ENCODE data around the gene WDR59.

WDR59 gene

DNA sequence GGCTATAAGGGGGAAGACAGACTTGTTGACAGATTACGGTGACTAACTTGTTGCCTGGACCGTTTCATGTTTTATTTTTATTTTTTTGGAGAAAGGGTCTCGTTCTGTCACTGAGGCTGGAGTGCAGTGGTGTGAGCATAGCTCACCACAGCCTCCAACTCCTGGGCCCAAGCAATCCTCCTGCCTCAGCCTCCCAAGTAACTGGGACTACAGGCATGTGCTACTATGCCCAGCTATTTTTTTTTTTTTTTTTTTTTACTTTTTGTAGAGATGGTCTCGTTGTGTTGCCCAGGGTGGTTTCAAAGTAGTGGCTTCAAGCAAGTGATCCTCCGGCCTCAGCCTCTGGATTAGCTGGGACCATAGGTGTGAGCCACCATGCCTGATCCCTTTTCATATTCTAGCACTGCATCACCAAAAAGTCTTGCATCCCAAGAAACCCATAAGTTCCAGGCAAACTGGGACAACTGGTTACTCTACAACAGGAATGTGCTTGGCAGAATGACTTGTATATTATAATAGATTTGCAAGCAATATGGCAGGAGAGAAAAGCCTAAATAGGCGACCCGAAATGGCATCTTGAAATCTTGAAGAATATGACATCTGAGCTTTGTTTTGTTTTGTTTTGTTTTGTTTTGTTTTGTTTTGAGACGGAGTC, 2.2 kb upstream of the WDR59 start:
- TF ChIP-seq TAF1 (IDR thresholded peaks at IDR 0.05; ENCODE audit: low read depth, low read length), result no peak
- no peak for TF ChIP-seq POLR2AphosphoS5 (IDR thresholded peaks at IDR 0.05; ENCODE audit: low read depth, low read length)
- no peak for TF ChIP-seq SPI1 (IDR thresholded peaks at IDR 0.05; ENCODE audit: low read depth, low read length)
- TF ChIP-seq PAX5 (IDR thresholded peaks at IDR 0.05; ENCODE audit: insufficient read depth, low read length, severe bottlenecking), result no peak
- TF ChIP-seq POU2F2 (IDR thresholded peaks at IDR 0.05; ENCODE audit: low read depth, low read length), result no peak
- TF ChIP-seq POLR2A (IDR thresholded peaks at IDR 0.05; ENCODE audit: low read depth, low read length), result no peak
- no peak for DNase-seq (ENCODE audit: insufficient read length, low spot score)
- FAIRE-seq, result no peak

DNA sequence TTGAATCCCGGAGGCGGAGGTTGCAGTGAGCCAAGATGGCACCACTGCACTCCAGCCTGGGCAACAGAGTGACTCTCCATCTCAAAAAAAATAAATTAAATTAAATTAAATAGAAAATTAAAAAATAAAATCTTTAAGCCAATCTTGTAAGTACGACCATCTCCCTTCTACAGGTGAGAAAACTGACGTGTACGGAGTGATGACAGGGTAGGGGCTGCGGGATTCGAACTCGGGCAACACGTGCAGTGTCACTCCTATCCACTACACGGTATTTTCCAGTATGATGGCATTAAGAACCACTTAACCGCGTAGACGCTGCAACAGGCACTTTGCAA, 762 bp downstream of the WDR59 start:
- FAIRE-seq (no peak), DNase-seq (ENCODE audit: insufficient read length, low spot score) (no peak)
- no peak for TF ChIP-seq PAX5 (IDR thresholded peaks at IDR 0.05; ENCODE audit: insufficient read depth, low read length, severe bottlenecking)
- no peak for TF ChIP-seq SPI1 (IDR thresholded peaks at IDR 0.05; ENCODE audit: low read depth, low read length)
- TF ChIP-seq POLR2AphosphoS5 (IDR thresholded peaks at IDR 0.05; ENCODE audit: low read depth, low read length), result no peak
- no peak for TF ChIP-seq POLR2A (IDR thresholded peaks at IDR 0.05; ENCODE audit: low read depth, low read length)
- TF ChIP-seq TAF1 (IDR thresholded peaks at IDR 0.05; ENCODE audit: low read depth, low read length), result no peak
- TF ChIP-seq POU2F2 (IDR thresholded peaks at IDR 0.05; ENCODE audit: low read depth, low read length), result no peak

DNA sequence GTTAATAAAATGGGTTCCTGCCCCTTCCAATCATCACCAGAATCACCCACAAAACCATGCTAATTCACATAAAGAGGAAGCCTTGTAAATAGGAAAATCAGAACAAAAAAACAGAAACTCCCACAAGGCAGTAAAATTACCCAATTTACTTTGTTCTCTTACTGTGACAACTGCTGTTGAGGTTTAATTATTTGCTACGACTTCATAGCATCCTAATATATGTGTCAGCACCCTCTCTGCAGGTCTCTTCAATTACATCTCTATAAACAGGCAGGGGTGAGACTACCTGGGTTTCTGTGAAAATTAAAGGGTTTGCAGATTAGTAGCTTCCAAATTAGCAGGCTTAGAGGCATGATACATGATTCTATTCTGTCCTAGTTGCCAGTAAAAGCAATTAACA, 2.7 kb downstream of the WDR59 start:
- FAIRE-seq (no peak), DNase-seq (ENCODE audit: insufficient read length, low spot score) (no peak)
- TF ChIP-seq TAF1 (IDR thresholded peaks at IDR 0.05; ENCODE audit: low read depth, low read length), result no peak
- TF ChIP-seq POLR2A (IDR thresholded peaks at IDR 0.05; ENCODE audit: low read depth, low read length), result no peak
- no peak for TF ChIP-seq PAX5 (IDR thresholded peaks at IDR 0.05; ENCODE audit: insufficient read depth, low read length, severe bottlenecking)
- TF ChIP-seq POLR2AphosphoS5 (IDR thresholded peaks at IDR 0.05; ENCODE audit: low read depth, low read length), result no peak
- TF ChIP-seq SPI1 (IDR thresholded peaks at IDR 0.05; ENCODE audit: low read depth, low read length), result no peak
- TF ChIP-seq POU2F2 (IDR thresholded peaks at IDR 0.05; ENCODE audit: low read depth, low read length), result no peak

DNA sequence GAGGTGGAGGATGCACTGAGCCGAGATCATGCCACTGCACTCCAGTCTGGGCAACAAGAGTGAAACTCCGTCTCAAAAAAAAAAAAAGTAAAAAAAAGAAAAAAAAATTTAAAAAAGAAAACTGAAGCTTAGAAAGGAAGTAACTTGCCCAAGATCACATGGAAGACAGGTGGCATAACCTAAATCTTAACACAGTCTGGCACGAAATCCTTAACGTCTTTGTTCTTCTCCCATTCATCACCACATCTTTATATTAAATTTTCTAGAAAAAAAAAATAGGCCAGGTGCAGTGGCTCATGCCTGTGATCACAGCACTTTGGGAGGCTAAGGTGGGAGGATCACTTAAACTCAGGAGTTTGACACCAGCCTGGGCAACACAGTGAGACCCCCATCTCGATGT, 9.3 kb downstream of the WDR59 start:
- no peak for FAIRE-seq
- TF ChIP-seq POLR2A (IDR thresholded peaks at IDR 0.05; ENCODE audit: low read depth, low read length) (no peak), POU2F2 (IDR thresholded peaks at IDR 0.05; ENCODE audit: low read depth, low read length) (no peak), TAF1 (IDR thresholded peaks at IDR 0.05; ENCODE audit: low read depth, low read length) (no peak), PAX5 (IDR thresholded peaks at IDR 0.05; ENCODE audit: insufficient read depth, low read length, severe bottlenecking) (no peak), POLR2AphosphoS5 (IDR thresholded peaks at IDR 0.05; ENCODE audit: low read depth, low read length) (no peak), SPI1 (IDR thresholded peaks at IDR 0.05; ENCODE audit: low read depth, low read length) (no peak)
- DNase-seq (ENCODE audit: insufficient read length, low spot score), result no peak

DNA sequence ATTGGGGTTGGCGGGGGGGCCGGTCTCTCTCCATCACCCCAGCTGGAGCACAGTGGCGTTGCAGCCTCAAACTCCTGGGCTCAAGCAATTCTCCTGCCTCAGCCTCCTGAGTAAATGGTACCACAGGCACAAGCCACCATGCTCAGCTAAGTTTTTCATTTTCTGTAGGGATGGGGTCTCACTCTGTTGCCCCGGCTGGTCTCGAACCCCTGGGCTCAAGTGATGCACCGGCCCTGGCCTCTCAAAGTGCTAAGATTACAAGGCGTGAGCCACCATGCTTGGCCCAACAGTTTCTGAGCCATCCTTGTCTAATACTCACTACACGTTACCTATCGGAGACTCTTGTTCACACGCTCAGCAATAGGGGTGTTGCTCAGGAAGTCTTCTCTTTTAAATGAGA, 11.6 kb downstream of the WDR59 start:
- FAIRE-seq (no peak), DNase-seq (ENCODE audit: insufficient read length, low spot score) (no peak)
- TF ChIP-seq POU2F2 (IDR thresholded peaks at IDR 0.05; ENCODE audit: low read depth, low read length), result no peak
- no peak for TF ChIP-seq SPI1 (IDR thresholded peaks at IDR 0.05; ENCODE audit: low read depth, low read length)
- no peak for TF ChIP-seq POLR2AphosphoS5 (IDR thresholded peaks at IDR 0.05; ENCODE audit: low read depth, low read length)
- TF ChIP-seq TAF1 (IDR thresholded peaks at IDR 0.05; ENCODE audit: low read depth, low read length), result no peak
- no peak for TF ChIP-seq POLR2A (IDR thresholded peaks at IDR 0.05; ENCODE audit: low read depth, low read length)
- TF ChIP-seq PAX5 (IDR thresholded peaks at IDR 0.05; ENCODE audit: insufficient read depth, low read length, severe bottlenecking), result no peak

DNA sequence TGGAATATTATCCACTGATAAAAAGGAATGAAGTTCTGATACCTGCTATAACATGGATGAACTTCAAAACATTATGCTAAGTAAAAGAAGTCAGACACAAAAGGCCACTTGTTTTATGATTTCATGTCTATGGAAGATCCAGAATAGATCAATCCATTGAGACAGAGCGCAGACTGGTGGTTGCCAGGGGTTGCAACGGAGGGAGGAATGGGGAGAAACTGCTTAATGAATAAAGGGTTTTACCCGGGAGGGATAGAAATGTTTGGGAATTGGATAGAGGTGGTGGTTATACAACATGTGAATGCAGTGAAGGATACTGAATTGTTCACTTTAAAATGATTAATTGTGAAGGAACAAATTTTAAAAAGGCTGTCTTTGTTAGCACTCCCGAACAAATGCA, 30.2 kb downstream of the WDR59 start:
- TF ChIP-seq POU2F2 (IDR thresholded peaks at IDR 0.05; ENCODE audit: low read depth, low read length), result no peak
- TF ChIP-seq POLR2A (IDR thresholded peaks at IDR 0.05; ENCODE audit: low read depth, low read length), result no peak
- no peak for TF ChIP-seq TAF1 (IDR thresholded peaks at IDR 0.05; ENCODE audit: low read depth, low read length)
- no peak for TF ChIP-seq POLR2AphosphoS5 (IDR thresholded peaks at IDR 0.05; ENCODE audit: low read depth, low read length)
- no peak for TF ChIP-seq SPI1 (IDR thresholded peaks at IDR 0.05; ENCODE audit: low read depth, low read length)
- TF ChIP-seq PAX5 (IDR thresholded peaks at IDR 0.05; ENCODE audit: insufficient read depth, low read length, severe bottlenecking), result no peak
- DNase-seq (ENCODE audit: insufficient read length, low spot score) (no peak), FAIRE-seq (no peak)

DNA sequence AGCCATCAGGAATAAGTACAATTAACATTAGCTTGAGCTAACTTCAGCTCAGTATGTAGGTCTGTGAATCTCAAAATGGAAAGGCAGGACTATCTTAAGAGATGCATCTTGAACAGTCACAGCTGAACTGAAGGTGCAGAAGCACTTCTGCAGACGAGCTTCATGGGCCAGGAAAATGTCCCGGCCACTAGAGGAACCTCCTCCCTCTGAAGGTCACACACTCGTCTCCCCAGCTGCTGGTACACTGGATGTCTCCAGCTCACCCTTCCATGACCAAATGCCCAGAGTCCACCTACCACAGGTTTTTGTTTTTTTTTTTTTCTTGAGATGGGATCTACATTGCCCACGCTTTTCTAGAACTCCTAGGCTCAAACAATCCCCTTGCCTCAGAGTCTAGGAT, 33.2 kb downstream of the WDR59 start:
- FAIRE-seq, result no peak
- TF ChIP-seq POLR2A (IDR thresholded peaks at IDR 0.05; ENCODE audit: low read depth, low read length), result no peak
- TF ChIP-seq PAX5 (IDR thresholded peaks at IDR 0.05; ENCODE audit: insufficient read depth, low read length, severe bottlenecking), result no peak
- no peak for TF ChIP-seq SPI1 (IDR thresholded peaks at IDR 0.05; ENCODE audit: low read depth, low read length)

DNA sequence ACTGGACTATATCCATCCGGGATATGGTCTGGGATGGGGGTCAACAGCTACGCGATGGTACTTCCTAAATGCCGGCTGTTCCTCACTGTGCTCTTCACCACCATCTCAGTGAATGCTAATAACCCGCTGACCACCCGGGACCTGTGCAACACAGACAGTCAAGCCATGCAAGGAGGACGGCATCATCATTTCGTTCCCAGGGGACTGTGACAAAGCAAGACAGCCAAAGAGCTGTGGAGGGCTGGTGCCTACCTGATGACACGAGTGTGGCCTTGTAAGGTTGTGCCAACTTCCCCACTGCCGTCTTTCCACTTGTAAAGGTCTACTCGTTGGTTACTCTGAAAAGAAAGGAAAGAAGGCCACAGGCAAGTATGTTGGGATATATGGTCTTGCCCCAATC, 33.7 kb downstream of the WDR59 start:
- no peak for TF ChIP-seq POLR2AphosphoS5 (IDR thresholded peaks at IDR 0.05; ENCODE audit: low read depth, low read length)
- no peak for TF ChIP-seq TAF1 (IDR thresholded peaks at IDR 0.05; ENCODE audit: low read depth, low read length)
- TF ChIP-seq POU2F2 (IDR thresholded peaks at IDR 0.05; ENCODE audit: low read depth, low read length), result no peak
- no peak for TF ChIP-seq PAX5 (IDR thresholded peaks at IDR 0.05; ENCODE audit: insufficient read depth, low read length, severe bottlenecking)
- no peak for TF ChIP-seq POLR2A (IDR thresholded peaks at IDR 0.05; ENCODE audit: low read depth, low read length)
- no peak for TF ChIP-seq SPI1 (IDR thresholded peaks at IDR 0.05; ENCODE audit: low read depth, low read length)
- DNase-seq (ENCODE audit: insufficient read length, low spot score) (no peak), FAIRE-seq (no peak)

More for the DNA sequence above, 33.2 kb downstream of the WDR59 start:
- no peak for DNase-seq (ENCODE audit: insufficient read length, low spot score)

DNA sequence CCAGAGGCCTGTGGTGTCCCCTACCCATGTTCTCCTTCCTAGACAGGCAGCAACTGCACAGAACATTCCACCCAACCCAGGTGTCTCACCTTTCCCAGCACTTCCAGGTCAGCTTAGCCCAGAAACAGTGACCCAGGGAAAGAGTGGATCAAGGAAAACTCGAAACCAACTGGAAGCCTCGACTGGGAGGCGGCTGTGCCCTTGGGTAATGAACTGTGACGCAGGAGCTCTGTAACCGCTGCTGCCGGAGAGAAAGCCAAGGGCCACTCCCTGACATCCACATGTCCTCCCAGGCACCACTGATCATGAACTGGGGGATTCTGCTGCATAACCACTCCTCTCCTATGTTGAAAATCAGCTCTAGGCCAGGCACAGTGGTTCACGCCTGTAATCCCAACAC, 34.4 kb downstream of the WDR59 start:
- no peak for TF ChIP-seq POU2F2 (IDR thresholded peaks at IDR 0.05; ENCODE audit: low read depth, low read length)
- TF ChIP-seq PAX5 (IDR thresholded peaks at IDR 0.05; ENCODE audit: insufficient read depth, low read length, severe bottlenecking), result no peak
- no peak for TF ChIP-seq POLR2A (IDR thresholded peaks at IDR 0.05; ENCODE audit: low read depth, low read length)
- no peak for TF ChIP-seq POLR2AphosphoS5 (IDR thresholded peaks at IDR 0.05; ENCODE audit: low read depth, low read length)

DNA sequence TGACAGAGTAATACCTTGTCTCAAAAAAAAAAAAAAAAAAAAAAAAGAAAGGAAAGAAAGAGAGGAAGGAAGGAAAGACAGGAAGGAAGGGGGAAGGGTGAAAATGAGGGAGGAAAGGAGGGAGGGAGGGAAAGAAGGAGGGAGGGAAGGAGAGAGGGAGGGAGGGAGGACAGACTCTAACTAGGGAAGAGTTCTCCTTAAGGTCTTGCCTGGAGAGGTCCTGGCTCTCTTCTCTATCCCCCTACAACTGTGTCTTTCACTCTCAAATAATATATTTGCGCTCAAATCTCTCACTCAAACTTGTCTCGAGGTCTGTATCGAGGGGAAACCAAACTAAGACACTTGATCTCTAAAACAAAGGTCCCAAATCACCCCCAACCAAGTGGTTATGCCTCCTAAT, 35.6 kb downstream of the WDR59 start:
- TF ChIP-seq TAF1 (IDR thresholded peaks at IDR 0.05; ENCODE audit: low read depth, low read length), result no peak
- no peak for TF ChIP-seq POU2F2 (IDR thresholded peaks at IDR 0.05; ENCODE audit: low read depth, low read length)
- TF ChIP-seq POLR2AphosphoS5 (IDR thresholded peaks at IDR 0.05; ENCODE audit: low read depth, low read length), result no peak
- FAIRE-seq (no peak), DNase-seq (ENCODE audit: insufficient read length, low spot score) (no peak)

More for the DNA sequence above, 34.4 kb downstream of the WDR59 start:
- FAIRE-seq (no peak), DNase-seq (ENCODE audit: insufficient read length, low spot score) (no peak)
